ENCODE results near the gene ARHGAP32. TPM values are rescaled to one million over a fixed set of nuclear protein-coding genes. Genes with fewer than 3 reads are reported as not detected.
"Not testable (repeated sequence)": the region's sequence is repeated elsewhere in the genome, so short reads cannot be mapped to it uniquely, and the experiment has no call there.

ARHGAP32 gene
- total and polyA plus RNA-seq, 8 donors = 15.2 to 19.8 (median 17.1) TPM

DNA sequence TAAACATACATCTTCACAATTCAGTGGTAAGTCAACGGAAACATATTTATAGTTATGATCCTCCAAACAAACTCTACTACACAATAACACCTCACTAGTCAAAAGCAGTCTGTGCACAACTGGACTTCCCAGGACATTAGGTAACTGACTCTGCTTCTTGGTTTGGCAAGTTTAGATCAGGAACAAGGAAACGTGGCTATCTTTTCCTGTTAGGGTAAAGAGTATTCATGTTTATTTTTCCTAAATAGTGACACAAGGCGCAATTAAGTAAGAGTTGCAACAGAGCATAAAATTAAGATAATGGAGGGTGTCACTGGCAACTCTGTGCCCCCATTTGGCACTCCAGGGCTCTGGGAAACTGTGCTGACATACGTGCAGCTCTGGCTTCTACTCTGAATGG is 179.2 kb downstream of the ARHGAP32 start:
- Histone ChIP-seq H3K4me1 (no peaks in the 10 kb centered on the region), H3K27ac (no peak overlapping the region), H3K27me3 (no peaks in the 10 kb centered on the region), H3K9me3 (no peaks in the 10 kb centered on the region), H3K4me3 (no peak overlapping the region), H3K36me3 (no peaks in the 10 kb centered on the region)
- ATAC-seq (no peak), DNase-seq (no peak)
- TF ChIP-seq, protein P1, sequence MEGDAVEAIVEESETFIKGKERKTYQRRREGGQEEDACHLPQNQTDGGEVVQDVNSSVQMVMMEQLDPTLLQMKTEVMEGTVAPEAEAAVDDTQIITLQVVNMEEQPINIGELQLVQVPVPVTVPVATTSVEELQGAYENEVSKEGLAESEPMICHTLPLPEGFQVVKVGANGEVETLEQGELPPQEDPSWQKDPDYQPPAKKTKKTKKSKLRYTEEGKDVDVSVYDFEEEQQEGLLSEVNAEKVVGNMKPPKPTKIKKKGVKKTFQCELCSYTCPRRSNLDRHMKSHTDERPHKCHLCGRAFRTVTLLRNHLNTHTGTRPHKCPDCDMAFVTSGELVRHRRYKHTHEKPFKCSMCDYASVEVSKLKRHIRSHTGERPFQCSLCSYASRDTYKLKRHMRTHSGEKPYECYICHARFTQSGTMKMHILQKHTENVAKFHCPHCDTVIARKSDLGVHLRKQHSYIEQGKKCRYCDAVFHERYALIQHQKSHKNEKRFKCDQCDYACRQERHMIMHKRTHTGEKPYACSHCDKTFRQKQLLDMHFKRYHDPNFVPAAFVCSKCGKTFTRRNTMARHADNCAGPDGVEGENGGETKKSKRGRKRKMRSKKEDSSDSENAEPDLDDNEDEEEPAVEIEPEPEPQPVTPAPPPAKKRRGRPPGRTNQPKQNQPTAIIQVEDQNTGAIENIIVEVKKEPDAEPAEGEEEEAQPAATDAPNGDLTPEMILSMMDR (IDR thresholded peaks at IDR 0.05) = no peak
- intact Hi-C loops (cut with DNase I) = no loop called here

DNA sequence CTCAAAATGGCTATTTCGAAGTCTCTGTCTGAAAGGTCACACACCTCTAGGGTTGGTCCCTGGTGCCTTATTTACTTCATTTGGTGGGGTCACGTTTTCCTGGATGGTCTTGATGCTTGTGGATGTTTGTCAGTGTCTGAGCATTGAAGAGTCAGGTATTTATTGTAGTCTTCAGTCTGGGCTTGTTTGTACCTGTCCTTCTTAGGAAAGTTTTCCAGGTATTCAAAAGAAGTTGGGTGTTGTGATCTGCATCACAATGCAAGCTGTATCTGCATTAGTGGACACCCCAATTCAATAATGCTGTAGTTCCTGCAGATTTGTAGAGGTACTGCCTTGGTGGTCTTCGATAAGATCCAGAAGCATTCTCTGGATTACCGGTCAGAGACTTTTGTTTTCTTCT is 186.0 kb downstream of the ARHGAP32 start:
- Histone ChIP-seq H3K36me3 (no peaks in the 10 kb centered on the region), H3K9me3 (peaks cover 0 to 18% of the 10 kb centered on the region in 2 donors), H3K27ac (no peak overlapping the region), H3K27me3 (no peaks in the 10 kb centered on the region), H3K4me1 (no peaks in the 10 kb centered on the region), H3K4me3 (no peak overlapping the region)
- intact Hi-C loops (cut with DNase I) = no loop called here
- no peak for DNase-seq
- ATAC-seq = no peak
- TF ChIP-seq, protein P1 (IDR thresholded peaks at IDR 0.05) = no peak

DNA sequence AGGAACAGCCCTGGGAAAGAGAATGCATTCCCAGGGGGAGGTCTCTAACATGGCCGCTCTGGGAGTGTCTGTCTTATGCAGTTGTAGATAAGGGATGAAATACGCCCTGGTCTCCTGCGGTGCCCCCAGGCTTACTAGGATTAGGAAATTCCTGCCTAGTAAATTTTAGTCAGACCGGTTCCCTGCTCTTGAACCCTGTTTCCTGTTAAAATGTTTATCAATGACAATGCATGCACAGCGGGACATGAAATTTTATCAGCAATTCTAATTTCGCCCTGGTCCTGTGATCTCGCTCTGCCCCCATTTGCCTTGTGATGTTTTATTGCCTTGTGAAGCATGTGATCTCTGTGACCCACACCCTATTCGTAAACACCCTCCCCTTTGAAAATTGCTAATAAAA is 193.0 kb downstream of the ARHGAP32 start:
- H3K4me3 ChIP-seq; H3K4me1 ChIP-seq; DNase-seq; H3K27me3 ChIP-seq; intact Hi-C loops (cut with DNase I); H3K27ac ChIP-seq; ATAC-seq; H3K36me3 ChIP-seq: not testable (repeated sequence)
- peaks cover 0 to 42% of the 10 kb centered on the region in 2 donors for H3K9me3 ChIP-seq

DNA sequence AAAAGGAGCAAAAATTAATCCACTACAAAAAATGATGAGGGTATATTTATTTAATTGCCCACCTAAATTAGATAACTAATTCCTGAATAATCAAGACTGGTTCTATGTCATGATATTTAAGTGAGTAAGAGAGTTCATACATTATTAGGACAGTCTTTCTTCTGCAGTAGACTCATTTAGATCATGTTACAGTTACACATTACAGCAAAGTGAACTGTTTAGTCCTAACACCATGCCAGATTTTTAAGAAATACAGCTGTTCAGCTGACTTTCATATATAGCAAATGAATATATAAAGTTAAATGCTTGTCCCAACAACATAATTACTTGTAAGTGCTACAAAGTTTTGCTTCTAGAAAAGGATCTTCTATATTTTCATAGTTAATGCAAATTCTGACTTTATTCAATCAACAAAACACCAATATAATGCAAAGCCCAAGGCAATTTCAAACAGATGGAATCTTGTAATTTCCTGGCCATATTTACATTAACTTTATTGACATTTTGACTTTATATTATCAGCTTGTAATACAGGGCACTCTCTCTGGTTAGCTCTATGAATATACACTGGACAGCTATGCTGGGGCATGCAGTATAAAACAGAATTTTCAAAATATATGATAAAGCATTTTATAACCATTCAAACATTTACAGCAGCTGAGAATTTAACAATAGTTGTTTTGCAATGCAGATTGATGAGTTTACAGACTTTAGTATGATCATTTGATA is 203.7 kb downstream of the ARHGAP32 start:
- Histone ChIP-seq H3K36me3 (no peaks in the 10 kb centered on the region), H3K4me1 (no peaks in the 10 kb centered on the region), H3K27ac (no peak overlapping the region), H3K9me3 (no peaks in the 10 kb centered on the region), H3K4me3 (no peak overlapping the region), H3K27me3 (no peaks in the 10 kb centered on the region)
- TF ChIP-seq, protein P1 (IDR thresholded peaks at IDR 0.05) = no peak
- DNase-seq (peak in 1 of 4 donors; percentile 15), ATAC-seq (no peak)
- intact Hi-C loops (cut with DNase I) = no loop called here

DNA sequence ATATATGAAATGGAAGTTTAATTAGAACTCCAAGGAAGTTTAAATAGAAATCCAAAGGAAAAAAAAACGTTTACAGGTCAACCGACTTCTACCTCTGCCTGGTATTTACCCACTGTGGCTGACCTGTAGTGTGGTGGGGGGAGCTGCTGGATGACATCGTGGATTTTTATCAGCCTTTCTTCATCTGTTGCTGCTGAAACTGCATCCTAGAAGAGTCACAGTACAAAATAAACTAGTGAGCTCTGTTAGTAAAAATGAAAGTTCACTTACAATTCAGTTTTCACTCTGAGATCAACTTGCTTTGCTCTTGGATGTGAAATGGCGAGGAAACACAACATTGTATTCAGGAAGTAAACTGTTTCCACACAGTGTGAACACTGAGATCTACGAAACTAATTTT is 206.2 kb downstream of the ARHGAP32 start:
- TF ChIP-seq, protein P1 (IDR thresholded peaks at IDR 0.05) = no peak
- no peaks in the 10 kb centered on the region for H3K4me1 ChIP-seq
- no peaks in the 10 kb centered on the region for H3K27me3 ChIP-seq
- H3K9me3 ChIP-seq = no peaks in the 10 kb centered on the region
- no peak overlapping the region for H3K4me3 ChIP-seq
- H3K36me3 ChIP-seq = peaks cover 0 to 10% of the 10 kb centered on the region in 2 donors
- H3K27ac ChIP-seq = no peak overlapping the region
- intact Hi-C loops (cut with DNase I) = no loop called here
- no peak for ATAC-seq
- no peak for DNase-seq

DNA sequence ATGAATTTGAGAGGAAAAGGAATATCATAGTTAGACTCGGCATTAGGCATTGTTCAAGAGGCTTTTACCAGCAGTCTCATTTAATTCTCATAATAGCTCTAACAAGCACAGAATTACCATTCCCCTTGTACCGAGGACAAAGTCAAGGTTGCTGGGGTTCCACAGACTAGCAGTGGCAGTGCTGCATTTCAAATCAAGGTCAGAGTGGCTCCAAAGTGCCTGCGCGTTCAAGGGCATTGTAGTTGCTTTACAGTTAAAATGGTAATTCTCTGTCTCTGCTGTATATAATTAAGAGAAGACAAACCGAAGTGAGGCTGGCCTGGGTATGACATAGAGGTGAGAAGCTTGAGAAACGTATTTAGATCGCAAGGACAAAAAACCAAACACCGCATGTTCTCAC is 209.1 kb downstream of the ARHGAP32 start:
- no peaks in the 10 kb centered on the region for H3K4me1 ChIP-seq
- no peak for DNase-seq
- no peak for ATAC-seq
- intact Hi-C loops (cut with DNase I) = no loop called here
- peaks cover 0 to 10% of the 10 kb centered on the region in 2 donors for H3K36me3 ChIP-seq
- no peak overlapping the region for H3K27ac ChIP-seq
- TF ChIP-seq, protein P1 (IDR thresholded peaks at IDR 0.05) = no peak
- no peaks in the 10 kb centered on the region for H3K27me3 ChIP-seq
- H3K4me3 ChIP-seq = no peak overlapping the region
- no peaks in the 10 kb centered on the region for H3K9me3 ChIP-seq
